ENCODE measurements around the gene MTFR1L. TPM values are rescaled to one million over a fixed set of nuclear protein-coding genes. Genes with fewer than 3 reads are reported as not detected.

Gene MTFR1L
- total and polyA plus RNA-seq, 9 of the 15 experiments (the other 6 are each of a cell fraction or from before 2014, with no cell fraction given), result 41.4 to 98.5 (median 53.7) TPM

- no peak for FAIRE-seq
- Histone ChIP-seq H3K9me3 (replicated peaks; ENCODE audit: control insufficient read depth, insufficient read depth, low read depth, low read length) (no peaks in the 10 kb centered on the region), H3K79me2 (ENCODE audit: control insufficient read depth, insufficient read depth, low read length) (no peaks in the 10 kb centered on the region), H2AFZ (ENCODE audit: low read depth, low read length) (no peak overlapping the region), H3K9ac (ENCODE audit: insufficient read depth in 1 of 2, low read depth in 2 of 2, low read length in 2 of 2) (no peak overlapping the region), H4K20me1 (replicated peaks; ENCODE audit: control insufficient read depth, insufficient read depth, low read length) (peaks cover 7% of the 10 kb centered on the region; the same call in 1 of the 2 replicates), H3K4me2 (ENCODE audit: insufficient read depth, low read length) (no peak overlapping the region), H3K27me3 (ENCODE audit: control insufficient read depth in 2 of 2, insufficient read depth in 2 of 2, low read length in 2 of 2) (peaks cover 4 to 36% of the 10 kb centered on the region in 2 experiments; a peak in 4 of 5 replicates), H3K9me1 (ENCODE audit: control insufficient read depth, insufficient read depth, low read length) (no peaks in the 10 kb centered on the region), H3K4me1 (replicated peaks in 1 of 2; ENCODE audit: control insufficient read depth in 2 of 2, insufficient read depth in 2 of 2, low read length in 2 of 2) (peaks cover 0 to 31% of the 10 kb centered on the region in 2 experiments; a peak in 3 of 5 replicates), H3K4me3 (no peak overlapping the region), H3K27ac (ENCODE audit: extremely low read depth, low read depth, low read length) (no peak overlapping the region), H3K36me3 (ENCODE audit: control insufficient read depth, insufficient read depth, low read length) (no peaks in the 10 kb centered on the region)
- POLR2A ChIA-PET, result interaction anchor here (0.5 to 0.8 kb wide), 4 partner anchors 13 to 1253 kb away, joined by 3 to 4 read pairs (median 3); no protein-coding TSS in a partner anchor
- CTCF ChIA-PET (ENCODE audit: low intra/inter-chr PET ratio), result no interaction called here
- intact Hi-C loops (cut with micrococcal nuclease), result no loop called here
- TF ChIP-seq BCOR (IDR thresholded peaks at IDR 0.05) (peak; percentile 36; the same call in 1 of the 2 replicates), TAF7 (tag; IDR thresholded peaks at IDR 0.05) (no peak), RBM25 (IDR thresholded peaks at IDR 0.05; ENCODE audit: low read depth, low read length, severe bottlenecking) (peak; percentile 66), ESRRA (IDR thresholded peaks at IDR 0.05; ENCODE audit: borderline replicate concordance, low read depth) (peak; percentile 66)
- no TSS peak for BruUV-seq (replicated peaks)
- WGBS (ENCODE audit: insufficient coverage, low coverage, missing lambda C conversion rate), result 30% methylated on average over 12 of the region's 13 CpGs
- no peak for ATAC-seq
- in situ Hi-C loops (cut with MboI), result no loop called here
- no peak for DNase-seq (ENCODE audit: extremely low read depth in 1 of 4, low spot score in 3 of 4)
Observed at GRCh38 chr1:25774206-25774803, 45.4 kb upstream of the MTFR1L start.
